NCI-H2107 treated with DMSO at 0.1 percent for 48 hours (cell line): Measurements from ENCODE around the gene MBTD1.
"Not testable (repeated sequence)": the region's sequence is repeated elsewhere in the genome, so short reads cannot be mapped to it uniquely, and the experiment has no call there.

ENCODE experiments used
- DNase-seq: peaks from one replicate; lab custom pipeline; 2025; ENCODE audit not compliant: unreplicated experiment; lab: John Stamatoyannopoulos, UW

The MBTD1 gene

GRCh38 chr17:51189628-51190027 lies 70.2 kb downstream of the MBTD1 start:
- no peak for DNase-seq

- no peak for DNase-seq
Observed at GRCh38 chr17:51189162-51189561, 70.7 kb downstream of the MBTD1 start.

- no peak for DNase-seq
Observed at GRCh38 chr17:51188271-51188833, 71.5 kb downstream of the MBTD1 start.

- DNase-seq, result no peak
Observed at GRCh38 chr17:51185763-51186332, 74.0 kb downstream of the MBTD1 start.

- DNase-seq, result no peak
Observed at GRCh38 chr17:51184124-51184523, 75.7 kb downstream of the MBTD1 start.

GRCh38 chr17:51180486-51180885 lies 79.4 kb downstream of the MBTD1 start:
- DNase-seq, result no peak

- DNase-seq, result not testable (repeated sequence)
Observed at GRCh38 chr17:51172030-51172429, 87.8 kb downstream of the MBTD1 start.

- no peak for DNase-seq
Observed at GRCh38 chr17:51170736-51171135, 89.1 kb downstream of the MBTD1 start.

GRCh38 chr17:51169340-51169739 lies 90.5 kb downstream of the MBTD1 start:
- no peak for DNase-seq

GRCh38 chr17:51166987-51167931 lies 92.6 kb downstream of the MBTD1 start:
- no peak for DNase-seq

GRCh38 chr17:51166198-51166986 lies 93.5 kb downstream of the MBTD1 start, which contains the start of gene NME2:
Gene NME2 (plus strand): TSS chr17:51166411. CDS start chr17:51166831, 420 bp downstream.
- peak; percentile 26 for DNase-seq

- no peak for DNase-seq
Observed at GRCh38 chr17:51165680-51166197, 94.1 kb downstream of the MBTD1 start.

GRCh38 chr17:51164911-51165679 lies 94.8 kb downstream of the MBTD1 start:
- DNase-seq, result no peak

GRCh38 chr17:51161541-51161940 lies 98.3 kb downstream of the MBTD1 start:
- no peak for DNase-seq

- DNase-seq, result no peak
Observed at GRCh38 chr17:51159604-51160003, 100.2 kb downstream of the MBTD1 start.

- no peak for DNase-seq
Observed at GRCh38 chr17:51155416-51155815, 104.4 kb downstream of the MBTD1 start.

GRCh38 chr17:51154176-51154575 lies 105.7 kb downstream of the MBTD1 start:
- DNase-seq, result no peak

- peak; percentile 98 for DNase-seq
Observed at GRCh38 chr17:51153210-51154072, 106.4 kb downstream of the MBTD1 start, which contains the start of gene NME1. Gene NME1 (plus strand): TSS chr17:51153559. CDS start chr17:51155655, 2,096 bp downstream.

- DNase-seq, result no peak
Observed at GRCh38 chr17:51152766-51153209, 107.1 kb downstream of the MBTD1 start.
